Measurements from ENCODE around the gene HGFAC. TPM values are rescaled to one million over a fixed set of nuclear protein-coding genes. Genes with fewer than 3 reads are reported as not detected.

The HGFAC gene
- total RNA-seq, 1 experiment from 2014 or later: 0.37 TPM

DNA sequence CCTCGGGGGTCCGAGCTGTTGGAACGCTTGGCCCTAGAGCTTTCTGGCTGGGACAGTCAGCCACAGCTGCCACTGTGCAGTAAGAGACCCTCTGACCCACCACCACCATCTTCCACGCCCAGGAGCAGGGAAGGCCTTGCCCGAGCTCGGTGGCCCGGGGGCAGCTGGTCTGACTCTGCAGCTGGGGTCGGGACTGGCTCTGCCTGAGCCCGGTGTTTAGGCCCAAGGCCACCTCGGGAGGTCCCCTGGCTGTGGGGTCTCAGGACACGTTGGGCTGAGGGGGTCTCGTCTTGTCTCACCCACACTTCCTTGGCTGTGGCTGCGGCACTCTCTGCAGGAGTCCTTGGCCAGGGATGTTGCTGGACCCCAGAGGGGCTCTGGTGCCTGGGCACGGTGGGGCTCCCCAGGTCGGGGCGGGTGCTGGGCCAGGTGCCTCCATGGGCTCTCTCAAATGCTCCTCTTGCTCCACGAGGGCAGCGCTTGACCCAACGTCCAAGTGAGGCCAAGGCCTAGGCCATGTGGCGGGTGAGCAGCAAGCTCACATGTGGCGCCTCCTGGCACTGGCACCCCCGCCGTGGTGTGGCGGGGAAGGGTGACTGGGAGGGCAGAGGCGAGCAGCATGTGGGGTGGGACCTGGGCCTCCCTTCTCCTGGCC, 44.2 kb downstream of the HGFAC start:
- no peak overlapping the region for H3T11ph ChIP-seq (ENCODE audit: low read length)
- no peak overlapping the region for H3K18ac ChIP-seq (ENCODE audit: insufficient read length, low read depth, low read length)
- no peak overlapping the region for H2BK5ac ChIP-seq (ENCODE audit: insufficient read length, low read length)
- no peak for DNase-seq
- H3K56ac ChIP-seq (ENCODE audit: insufficient read length, low read depth, low read length): no peak overlapping the region
- H3K14ac ChIP-seq (ENCODE audit: insufficient read depth, low read length): no peak overlapping the region
- no peak overlapping the region for H2AFZ ChIP-seq (ENCODE audit: low read length)
- no peak overlapping the region for H3K27ac Mint-ChIP-seq
- H2AK5ac ChIP-seq (ENCODE audit: insufficient read length, low read length): no peak overlapping the region
- peaks cover 4% of the 10 kb centered on the region for H3K23me2 ChIP-seq (ENCODE audit: insufficient read length, low read depth, low read length, poor library complexity, severe bottlenecking)
- H2BK120ac ChIP-seq (ENCODE audit: low read depth, low read length, poor library complexity, severe bottlenecking): no peak overlapping the region
- H3K79me2 ChIP-seq (ENCODE audit: insufficient read depth, low read length): no peaks in the 10 kb centered on the region
- no peak overlapping the region for H2BK20ac ChIP-seq (ENCODE audit: low read depth, low read length, poor library complexity, severe bottlenecking)
- no peaks in the 10 kb centered on the region for H4K20me1 ChIP-seq (ENCODE audit: control insufficient read depth, insufficient read depth, insufficient read length)
- no peaks in the 10 kb centered on the region for H3K79me1 ChIP-seq (ENCODE audit: insufficient read depth, low read depth, low read length, poor library complexity, severe bottlenecking)
- no peak for TF ChIP-seq CTCF (conservative IDR thresholded peaks at IDR 0.05)
- H3K9me3 Mint-ChIP-seq: no peaks in the 10 kb centered on the region; a peak in 1 of 5 replicates
- H3K27me3 ChIP-seq (ENCODE audit: insufficient read depth, low read length): peaks cover 25% of the 10 kb centered on the region; the same call in 1 of the 2 replicates
- peaks cover 95% of the 10 kb centered on the region for H3K27me3 Mint-ChIP-seq (ENCODE audit: low read depth)
- no peak overlapping the region for H4K8ac ChIP-seq (replicated peaks; ENCODE audit: insufficient read length, low read depth, low read length)
- no peaks in the 10 kb centered on the region for H3K9me3 ChIP-seq (ENCODE audit: control insufficient read depth, low read depth, low read length)
- no peak overlapping the region for H2BK15ac ChIP-seq (ENCODE audit: low read depth, low read length)
- no CpG with 5 or more reads among the region's 25 CpGs for WGBS (ENCODE audit: extremely low coverage, insufficient read length, low lambda C conversion rate)
- H3K23ac ChIP-seq (ENCODE audit: insufficient read length, low read depth, low read length): no peak overlapping the region
- no peak overlapping the region for H2BK12ac ChIP-seq (ENCODE audit: insufficient read length, low read depth, low read length)
- no peak overlapping the region for H3K9ac ChIP-seq (ENCODE audit: extremely low read depth, insufficient read length, low read length)
- peaks cover 18 to 45% of the 10 kb centered on the region in 2 experiments for H3K4me1 Mint-ChIP-seq
- no peak overlapping the region for H3K27ac ChIP-seq (ENCODE audit: insufficient read length, low read depth, low read length)
- no peak overlapping the region for H4K5ac ChIP-seq (ENCODE audit: insufficient read length, low read depth, low read length)
- no peaks in the 10 kb centered on the region for H3K36me3 Mint-ChIP-seq (ENCODE audit: insufficient read depth in 1 of 3, low read depth in 3 of 3)
- peaks cover 4% of the 10 kb centered on the region; the same call in 1 of the 2 replicates for H3K4me1 ChIP-seq (ENCODE audit: insufficient read depth, low read length)
- H3K4ac ChIP-seq (ENCODE audit: low read depth, low read length): no peak overlapping the region
- H3K4me2 ChIP-seq (ENCODE audit: insufficient read depth, insufficient read length, low read length): no peak overlapping the region
- H3K4me3 Mint-ChIP-seq: no peak overlapping the region
- no peak overlapping the region for H4K91ac ChIP-seq (ENCODE audit: insufficient read length, low read depth, low read length)

All from H9 (cell line).